Kasumi-1 (cell line): ENCODE measurements around the gene COL12A1.

ENCODE experiments used
- DNase-seq, 2 experiments: peaks; one replicate each; lab custom pipeline; 2025; lab: John Stamatoyannopoulos, UW

The COL12A1 gene

GRCh38 chr6:75142721-75143120, 63.1 kb downstream of the COL12A1 start:
- peak; percentile 55 to 62 for DNase-seq

- DNase-seq = no peak
Observed at GRCh38 chr6:75135876-75136275, 70.0 kb downstream of the COL12A1 start.

GRCh38 chr6:75135450-75135849, 70.4 kb downstream of the COL12A1 start:
- no peak for DNase-seq

DNA sequence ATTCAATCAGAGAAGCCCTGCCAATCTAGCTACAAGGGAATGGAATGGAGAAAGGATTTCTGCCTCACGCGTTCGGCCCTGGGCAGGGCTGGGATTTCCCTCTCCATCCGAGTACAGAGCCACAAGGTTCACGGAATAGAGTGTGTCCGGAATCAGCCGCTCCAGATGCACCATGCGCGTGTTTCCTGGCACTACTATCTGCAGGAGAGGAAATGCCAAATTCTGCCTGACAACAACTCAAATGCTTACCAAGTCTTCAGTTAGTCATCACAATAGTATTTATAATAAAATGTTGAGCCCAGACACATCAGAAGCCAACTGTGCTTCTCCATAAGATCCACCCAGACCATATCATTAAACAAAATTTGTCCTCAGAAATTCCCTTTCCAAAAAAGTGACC, 75.1 kb downstream of the COL12A1 start:
- DNase-seq = no peak

GRCh38 chr6:75128878-75129570, 76.8 kb downstream of the COL12A1 start:
- DNase-seq = no peak

DNA sequence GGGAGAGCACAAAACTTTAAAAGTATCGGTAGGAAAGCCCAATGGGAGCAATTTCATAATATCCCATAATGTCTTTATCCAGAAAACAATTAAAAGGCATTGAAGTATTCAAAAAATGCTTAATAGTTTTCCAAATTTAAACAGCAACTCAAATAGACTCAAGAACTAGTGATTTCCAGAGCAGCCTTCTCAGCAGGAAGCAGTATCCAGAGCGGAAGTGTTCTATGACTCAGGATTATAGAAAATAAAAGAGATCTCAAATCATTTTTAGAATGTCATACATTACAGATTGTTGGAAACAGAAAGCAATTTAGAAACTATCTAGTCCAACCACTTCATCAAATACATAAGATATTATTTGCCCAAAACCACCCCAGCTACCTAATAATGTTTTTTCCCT, 79.3 kb downstream of the COL12A1 start:
- no peak for DNase-seq

- DNase-seq = no peak
Observed at GRCh38 chr6:75124983-75125382, 80.9 kb downstream of the COL12A1 start.

GRCh38 chr6:75124085-75124484, 81.8 kb downstream of the COL12A1 start:
- DNase-seq = no peak

- DNase-seq = no peak
Observed at GRCh38 chr6:75118925-75119515, 86.8 kb downstream of the COL12A1 start.

- DNase-seq = no peak
Observed at GRCh38 chr6:75117701-75118100, 88.2 kb downstream of the COL12A1 start.

DNA sequence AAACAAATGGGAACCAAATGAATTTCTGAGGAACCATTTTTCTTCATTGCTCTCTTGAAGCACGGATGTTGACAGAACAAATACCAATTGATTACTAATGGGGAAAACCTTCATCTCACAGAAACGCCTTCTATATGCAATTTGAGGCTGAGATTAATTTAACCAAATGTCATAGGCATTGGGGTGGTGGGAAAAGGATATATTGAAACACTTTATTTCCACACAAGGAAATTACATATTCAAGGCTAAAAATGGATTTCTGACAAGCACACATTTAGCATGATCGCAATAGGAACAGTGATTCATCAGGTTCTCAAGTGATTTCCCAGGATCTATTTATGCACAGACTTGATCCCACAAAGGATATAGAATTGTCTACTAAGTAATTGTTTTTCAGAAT, 88.9 kb downstream of the COL12A1 start:
- DNase-seq = no peak

- no peak for DNase-seq
Observed at GRCh38 chr6:75115481-75115880, 90.4 kb downstream of the COL12A1 start.

DNA sequence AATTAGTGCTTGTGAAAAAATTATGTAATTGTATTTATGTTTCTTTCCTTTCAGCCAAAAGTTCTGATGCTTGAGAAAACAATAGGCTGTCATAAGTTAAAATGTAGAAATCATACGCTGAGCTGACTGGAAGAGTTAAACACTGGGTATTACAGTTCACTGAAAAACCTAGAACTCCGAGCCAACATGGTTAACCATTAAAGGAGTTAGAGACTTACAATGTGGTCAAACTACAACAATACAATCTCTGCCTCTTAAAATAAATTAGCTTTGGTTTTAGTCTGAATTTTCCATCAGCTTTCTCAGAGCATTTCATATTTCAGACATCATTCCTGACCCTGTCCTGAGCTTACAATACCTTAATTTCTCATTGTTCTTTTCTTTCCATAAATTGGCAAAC, 91.0 kb downstream of the COL12A1 start:
- no peak for DNase-seq

- DNase-seq = no peak
Observed at GRCh38 chr6:75114195-75114594, 91.7 kb downstream of the COL12A1 start.

DNA sequence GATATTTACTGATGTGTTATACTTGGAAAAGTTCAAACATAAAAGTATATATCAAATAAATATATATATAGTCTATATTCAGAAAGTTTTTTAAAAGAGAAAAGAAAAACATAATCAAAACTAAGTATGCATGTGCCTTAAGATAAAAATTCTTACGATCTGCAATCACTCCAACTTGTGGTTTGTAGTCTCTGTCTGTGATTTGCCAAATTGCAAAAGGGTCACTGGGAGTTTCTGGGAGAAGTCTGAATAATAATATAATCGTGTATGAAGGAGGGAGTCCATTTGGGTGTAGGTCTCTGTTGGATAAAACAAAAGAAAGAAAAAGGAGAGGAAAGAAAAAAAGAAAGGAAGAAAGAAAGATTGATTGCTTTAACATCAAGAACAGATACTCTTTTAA, 92.4 kb downstream of the COL12A1 start:
- no peak for DNase-seq

DNA sequence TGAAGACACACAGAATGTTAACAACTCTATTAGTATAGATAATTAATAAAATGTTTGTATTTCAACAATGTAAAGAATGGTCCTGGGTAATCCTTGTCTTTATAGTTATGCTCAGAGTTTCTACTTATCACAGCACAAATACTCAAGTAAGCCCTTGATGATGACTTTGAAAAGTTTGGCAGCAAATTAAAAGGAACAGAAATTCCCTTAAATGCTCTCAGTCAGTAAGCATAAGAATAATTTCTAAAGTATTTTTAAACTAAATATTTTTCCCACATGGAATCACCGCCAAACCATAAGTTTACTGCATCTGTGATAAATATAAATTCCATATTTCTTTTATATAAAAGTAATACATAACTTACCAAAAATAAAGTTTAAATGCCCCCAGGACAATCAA, 96.1 kb downstream of the COL12A1 start:
- DNase-seq = no peak

DNA sequence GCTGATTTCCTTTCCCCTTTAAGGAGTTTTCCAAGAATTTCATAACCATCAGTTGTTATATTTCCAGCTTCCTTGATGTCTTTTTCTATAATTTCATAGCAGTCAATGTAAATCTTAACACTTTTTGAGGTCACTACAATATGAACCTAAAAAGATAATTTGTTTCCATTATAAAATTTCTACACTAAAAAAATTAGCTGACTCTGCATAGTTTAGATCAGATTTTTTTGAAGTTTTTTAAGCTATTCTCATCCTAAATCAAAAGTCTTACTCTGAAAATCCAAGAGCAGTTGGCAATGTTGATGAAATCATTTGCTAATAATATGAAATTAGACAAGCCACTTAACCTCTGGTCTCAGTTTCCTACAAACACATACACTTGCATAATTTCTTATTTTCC, 96.8 kb downstream of the COL12A1 start:
- no peak for DNase-seq

- DNase-seq = no peak
Observed at GRCh38 chr6:75108333-75108974, 97.4 kb downstream of the COL12A1 start.

GRCh38 chr6:75107913-75108312, 97.9 kb downstream of the COL12A1 start:
- no peak for DNase-seq

GRCh38 chr6:75106426-75106825, 99.4 kb downstream of the COL12A1 start:
- DNase-seq = peak; percentile 56 to 61

- DNase-seq = no peak
Observed at GRCh38 chr6:75103431-75103830, 102.4 kb downstream of the COL12A1 start.

DNA sequence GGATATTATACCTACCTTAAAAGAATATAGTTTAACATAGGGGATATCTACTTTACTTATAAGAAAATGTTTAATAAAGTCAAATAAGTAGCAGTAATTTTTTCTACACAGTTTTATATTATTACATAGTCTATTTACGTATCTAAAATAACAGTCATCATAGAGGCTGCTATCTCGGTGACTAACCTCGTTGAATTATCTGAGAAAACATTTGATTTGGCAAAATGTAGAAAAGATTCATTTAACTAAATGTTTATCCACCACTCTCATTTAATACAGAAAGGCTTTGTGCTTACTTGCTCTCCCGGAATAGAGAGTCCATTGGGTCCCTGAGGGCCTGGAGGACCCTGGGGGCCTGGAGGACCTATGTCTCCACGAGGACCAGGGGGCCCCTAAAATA, 103.6 kb downstream of the COL12A1 start:
- no peak for DNase-seq

- no peak for DNase-seq
Observed at GRCh38 chr6:75101896-75102295, 104.0 kb downstream of the COL12A1 start.

DNA sequence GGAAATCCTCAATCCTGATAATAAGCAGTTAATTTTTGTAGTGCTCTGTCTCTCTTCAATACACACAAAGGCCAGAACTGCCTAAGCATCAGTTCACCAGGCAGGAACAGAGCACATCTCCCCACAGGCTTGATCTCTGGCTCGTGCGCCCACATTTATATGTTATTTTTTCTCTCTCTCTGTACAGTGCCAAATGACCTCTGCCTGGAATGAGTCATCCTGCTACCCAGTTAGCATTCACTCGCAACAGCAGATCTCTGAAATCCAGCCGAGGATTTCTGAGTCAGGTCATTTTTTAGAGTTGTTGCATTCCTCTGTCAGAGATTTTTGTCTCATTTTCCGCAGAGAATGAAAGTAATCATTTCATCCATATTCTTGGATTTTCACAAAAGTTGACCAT, 107.1 kb downstream of the COL12A1 start:
- peak; percentile 49 to 63 for DNase-seq
